HG03175 (cell line): ENCODE results near the gene WDR86.

Source experiments
- ATAC-seq: cut with Tn5 transposase; IDR thresholded peaks from one replicate; pipeline ENCODE4 v1.9.1; 2021; ENCODE audit warnings: mild to moderate bottlenecking, moderate library complexity; ENCODE audit not compliant: unreplicated experiment

The WDR86 gene

DNA sequence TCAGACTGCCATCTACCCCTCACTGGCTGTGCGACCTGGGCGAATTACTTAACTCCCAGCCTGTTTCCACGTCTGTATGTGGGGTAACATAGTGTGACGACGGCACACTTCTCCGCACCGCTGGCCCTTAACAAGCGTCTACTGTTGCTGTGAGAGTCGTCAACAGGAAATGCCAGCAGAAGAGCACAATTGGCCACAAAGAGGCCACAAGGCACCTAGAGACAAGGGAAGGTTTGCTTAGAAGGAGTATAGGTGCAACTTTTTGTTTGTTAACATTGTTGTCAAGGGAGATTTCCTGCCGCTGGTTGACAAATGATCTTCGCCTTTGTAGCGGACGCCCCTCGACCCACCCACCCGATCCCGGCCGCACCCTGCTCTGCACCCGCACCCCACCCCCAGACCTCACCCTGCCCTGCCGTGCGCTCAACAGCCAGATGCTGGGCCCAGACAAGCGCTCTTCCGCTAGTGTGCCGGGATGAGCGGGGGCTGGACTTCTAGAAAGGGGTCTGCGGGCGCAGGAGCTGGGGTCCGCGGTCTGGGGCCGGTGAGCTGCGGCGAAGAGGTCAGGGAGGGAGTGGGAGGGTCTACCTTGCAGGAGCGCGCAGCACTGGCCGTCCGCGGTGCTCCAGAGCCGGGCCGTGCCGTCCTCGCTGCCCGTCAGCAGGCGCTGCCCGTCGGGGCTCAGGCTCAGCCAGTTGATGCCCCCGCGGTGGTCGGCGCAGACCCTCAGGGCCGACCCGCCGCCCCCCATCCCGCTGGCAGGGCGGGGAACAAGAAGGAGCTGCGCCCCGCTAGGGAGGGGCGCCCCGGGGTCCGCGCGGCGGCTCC lies 785 bp downstream of the WDR86 start:
- ATAC-seq = peak; percentile 76

DNA sequence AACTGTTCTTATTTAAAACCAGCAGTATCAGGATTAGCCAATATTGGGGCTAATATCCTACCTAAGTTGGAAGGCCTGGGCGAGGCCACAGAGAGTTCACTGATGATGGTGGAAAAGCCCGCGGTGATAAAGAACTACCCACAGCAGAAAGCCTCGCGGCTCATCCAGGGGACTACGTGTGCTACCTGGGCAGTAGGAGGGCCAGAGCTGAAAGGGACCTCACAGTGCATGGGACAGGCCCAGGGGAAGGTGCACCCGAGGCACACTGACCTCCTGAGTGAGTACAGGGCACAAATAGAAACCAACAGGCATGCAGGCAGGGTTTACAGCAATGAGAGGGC lies 1.4 kb downstream of the WDR86 start:
- ATAC-seq = no peak

DNA sequence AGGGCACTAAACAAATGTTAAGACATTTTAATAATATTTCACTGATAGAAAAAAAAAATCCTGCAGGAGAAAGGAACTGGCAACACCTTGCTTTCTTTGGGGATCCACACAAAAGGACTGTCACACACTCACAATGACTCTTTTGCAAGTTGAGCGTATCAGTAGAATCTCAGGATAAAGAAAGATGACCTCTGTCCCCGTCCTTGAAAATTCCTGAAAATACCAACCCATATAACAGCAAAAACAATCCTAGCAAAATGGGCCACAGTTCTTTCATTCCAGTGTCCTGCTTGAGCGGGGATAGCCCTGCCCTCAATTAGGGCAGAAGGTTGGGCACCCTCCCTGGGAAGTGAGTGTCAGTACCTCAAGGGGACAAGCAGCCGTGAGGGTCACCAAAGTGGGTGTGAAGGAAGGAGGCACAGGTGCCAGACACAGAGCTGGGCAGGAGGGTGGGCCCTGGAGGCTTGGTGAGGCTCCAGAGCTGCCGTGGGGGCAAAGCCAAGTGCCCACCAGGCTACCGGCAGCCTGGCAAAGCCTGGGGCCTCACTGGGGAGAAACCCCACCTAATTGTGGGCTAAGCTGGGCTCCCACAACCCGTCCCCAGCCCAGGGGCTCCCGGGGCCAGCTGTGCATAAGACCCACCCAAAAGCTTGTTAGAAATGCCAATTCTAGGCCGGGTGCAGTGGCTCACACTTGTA lies 2.8 kb downstream of the WDR86 start:
- no peak for ATAC-seq

DNA sequence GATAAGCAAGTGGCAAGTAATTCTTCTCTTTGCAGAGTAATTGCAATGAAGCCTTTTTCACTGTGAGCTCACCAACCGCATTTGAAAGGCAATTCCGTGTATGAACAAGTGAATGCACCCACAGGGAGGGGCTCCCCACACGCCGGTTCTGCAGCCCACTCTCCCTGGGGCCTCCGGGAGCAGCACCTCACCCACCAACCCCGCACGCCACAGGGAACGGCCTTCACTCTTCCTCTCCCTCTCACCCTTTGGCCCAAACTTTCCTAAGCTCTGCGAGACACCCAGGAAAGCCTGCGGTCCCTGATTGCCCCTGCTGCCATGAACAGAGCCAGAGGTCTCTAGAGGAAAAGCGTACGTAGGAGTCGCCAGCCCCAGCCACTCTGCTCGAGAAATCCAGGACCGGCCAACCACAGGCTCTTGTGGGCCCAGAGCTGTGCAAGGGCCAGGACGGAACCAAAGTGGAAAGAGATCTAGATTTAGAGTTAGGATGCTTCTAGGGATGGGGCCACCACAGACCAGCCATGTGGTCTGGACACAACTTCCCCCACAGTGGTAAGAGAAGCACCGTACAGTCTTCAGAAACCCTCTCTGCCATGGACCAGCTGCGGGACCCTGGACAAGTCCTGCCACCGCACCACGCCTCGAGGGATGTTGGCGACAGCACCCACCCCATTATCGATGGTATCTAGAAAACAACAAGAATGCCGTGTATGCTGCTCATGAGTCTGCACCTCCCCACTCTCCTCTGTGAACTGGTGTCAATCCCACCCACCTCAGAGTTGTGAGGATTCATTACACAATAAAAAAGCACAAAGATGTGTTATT lies 3.6 kb downstream of the WDR86 start:
- ATAC-seq = no peak

DNA sequence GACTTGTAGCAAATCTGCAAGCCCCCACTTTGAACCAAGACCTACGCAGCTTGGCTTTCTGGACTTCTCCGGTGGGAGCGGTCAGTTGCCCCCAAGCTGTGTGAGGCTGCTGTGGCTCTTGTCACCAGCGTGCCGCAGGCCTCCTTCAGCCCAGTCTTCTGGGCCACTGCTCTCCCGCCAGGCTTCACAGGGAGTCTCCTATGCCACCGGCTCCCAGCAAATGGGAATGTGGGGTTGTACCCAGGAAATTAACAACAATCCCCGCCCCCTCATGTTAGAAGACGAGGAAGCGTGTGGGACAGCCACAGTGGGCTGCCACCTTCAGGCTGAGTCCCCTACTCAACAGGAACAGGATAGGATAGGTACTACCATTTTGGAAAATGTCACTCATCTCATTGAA lies 4.2 kb downstream of the WDR86 start:
- no peak for ATAC-seq

DNA sequence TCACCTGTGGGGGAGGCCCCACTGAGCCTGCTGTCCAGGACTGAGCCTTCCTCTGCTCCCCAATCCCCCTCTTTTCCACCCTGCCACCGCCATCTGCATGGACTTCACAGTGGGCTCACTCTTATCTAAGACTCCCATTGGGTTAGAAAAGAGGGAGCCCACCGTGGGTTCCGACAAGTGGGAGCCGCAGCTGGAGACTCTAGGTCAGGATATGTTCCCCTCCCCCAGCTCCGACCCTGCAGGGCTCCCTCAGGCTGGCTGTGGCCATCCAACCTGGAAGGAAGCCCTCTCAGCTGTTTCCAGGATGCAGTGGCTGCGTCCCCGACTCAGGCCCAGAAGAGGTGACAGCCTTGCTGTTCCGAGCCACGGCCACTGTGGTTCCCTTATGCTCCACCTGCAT lies 4.8 kb downstream of the WDR86 start:
- ATAC-seq = no peak

DNA sequence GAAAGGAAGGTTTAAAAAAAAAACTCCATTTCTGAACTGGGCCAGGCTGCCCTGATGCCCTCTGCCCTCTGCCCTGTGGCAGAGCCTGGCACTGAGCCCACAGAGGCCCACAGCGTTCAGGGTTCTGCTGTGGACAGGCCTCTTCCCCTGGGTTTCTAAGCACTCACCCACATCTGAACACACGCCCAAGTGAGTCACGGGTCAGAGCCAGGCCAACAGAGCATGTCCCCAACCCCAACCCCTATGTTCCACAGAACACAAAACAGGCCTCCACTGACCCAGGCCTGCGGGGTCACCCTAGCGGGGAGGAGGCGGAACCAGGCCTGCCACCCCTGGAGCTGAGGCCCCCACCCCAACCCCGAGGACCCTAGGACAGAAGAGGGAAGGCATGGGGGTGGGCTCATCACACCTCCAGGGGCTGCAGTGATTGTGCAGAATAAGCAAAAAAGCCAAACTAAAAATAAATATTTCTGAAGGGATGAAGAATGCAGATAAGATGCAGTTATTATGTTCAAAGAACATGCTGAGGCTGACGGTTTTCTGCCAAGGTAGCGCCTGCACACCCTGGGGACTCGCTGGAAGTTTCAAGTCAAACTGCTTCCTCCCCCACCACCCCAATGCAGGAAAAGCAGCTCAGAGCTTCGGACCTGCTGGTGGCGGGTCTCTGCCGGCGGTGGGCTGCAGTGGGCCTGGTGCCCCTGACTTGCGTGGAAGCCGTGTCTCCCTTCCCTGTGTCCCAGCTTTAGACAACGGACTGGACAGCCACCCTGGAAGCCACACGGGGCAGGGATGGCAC lies 5.4 kb downstream of the WDR86 start:
- no peak for ATAC-seq

DNA sequence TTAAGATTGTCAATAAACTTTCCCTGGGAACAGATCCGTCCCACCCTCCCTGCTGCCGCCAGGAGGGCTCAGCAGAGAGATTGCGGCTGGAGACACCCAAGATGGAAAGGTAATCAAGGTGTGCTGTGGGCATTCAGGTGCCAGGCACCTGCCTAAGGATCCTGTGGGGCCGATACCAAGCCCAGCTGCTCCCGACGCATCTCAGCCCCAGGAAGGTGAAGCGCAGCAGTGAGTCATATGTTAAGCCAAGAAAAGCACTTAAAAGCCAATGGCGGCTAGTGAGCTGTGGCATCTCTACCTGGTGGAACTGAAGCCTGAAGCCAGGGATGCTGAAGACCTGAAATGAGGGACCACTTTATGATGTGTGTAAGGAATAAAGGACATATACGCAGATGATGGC lies 6.1 kb downstream of the WDR86 start:
- ATAC-seq = no peak

DNA sequence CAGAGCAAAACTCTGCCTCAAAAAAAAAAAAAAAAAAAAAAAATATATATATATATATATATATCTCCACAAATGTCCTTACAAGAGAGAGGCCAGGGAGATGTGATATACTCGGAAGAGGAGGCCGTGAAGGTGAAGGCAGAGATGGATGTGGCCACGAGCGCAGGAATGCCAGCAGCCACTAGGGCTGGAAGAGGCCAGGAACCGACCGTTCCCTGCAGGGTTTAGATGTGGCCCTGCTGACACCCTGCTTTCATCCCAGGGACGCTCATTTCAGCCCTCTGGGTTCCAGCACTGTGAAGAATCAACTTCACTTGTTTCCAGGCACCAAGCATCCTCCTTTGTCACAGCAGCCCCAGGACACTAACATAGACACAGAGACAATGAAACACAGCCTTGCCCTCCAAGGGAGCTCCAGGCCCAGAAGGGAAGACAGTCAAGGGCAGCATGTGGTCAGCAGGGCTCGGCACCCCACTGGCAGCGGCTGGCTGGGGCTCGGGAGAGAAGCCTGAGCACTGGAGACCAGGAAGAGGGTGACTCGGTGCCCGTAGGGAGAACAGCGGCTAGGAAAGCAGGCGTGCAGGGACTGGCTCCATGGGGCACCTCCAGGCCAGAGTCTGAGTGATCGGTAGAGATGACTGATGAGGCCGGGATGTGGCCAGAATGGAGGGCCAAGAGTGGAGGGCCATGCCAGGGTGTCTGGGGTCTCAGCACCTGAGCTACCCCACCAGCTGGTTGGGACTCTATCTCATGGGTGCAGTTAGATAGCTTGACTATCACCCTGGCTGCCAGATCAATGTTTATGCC lies 7.6 kb downstream of the WDR86 start:
- ATAC-seq = no peak

DNA sequence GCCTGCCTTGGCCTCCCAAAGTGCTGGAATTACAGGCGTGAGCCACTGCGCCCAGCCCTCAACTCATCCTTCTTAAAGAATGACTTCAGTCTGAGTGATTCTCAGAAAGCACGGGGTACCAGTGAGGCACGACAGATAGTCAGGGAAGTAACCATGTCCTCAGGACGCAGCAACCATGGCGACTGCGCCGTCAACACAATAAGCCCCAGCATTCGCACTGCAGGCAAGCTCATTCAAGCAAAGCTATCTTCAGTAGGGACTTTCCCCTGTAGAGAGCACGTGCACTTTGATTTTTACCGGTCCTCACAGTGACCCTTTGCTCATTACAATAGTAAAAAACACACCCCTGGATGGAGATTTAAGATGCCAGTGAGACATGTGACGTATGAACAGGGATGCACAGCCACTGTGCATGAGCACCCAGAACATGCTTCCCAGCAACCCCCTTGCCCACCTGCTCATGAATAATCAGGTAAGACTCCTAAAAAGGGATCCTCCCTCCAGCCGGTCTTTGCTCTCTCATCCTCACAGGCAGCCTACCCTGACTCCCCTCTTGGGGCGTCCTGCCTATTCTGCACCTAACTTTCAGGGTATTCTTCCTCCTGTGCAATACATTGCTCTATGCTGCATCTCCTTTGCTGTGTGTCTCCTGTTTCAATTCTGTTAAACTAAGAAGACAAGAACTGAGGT lies 9.1 kb downstream of the WDR86 start:
- peak; percentile 79 for ATAC-seq

DNA sequence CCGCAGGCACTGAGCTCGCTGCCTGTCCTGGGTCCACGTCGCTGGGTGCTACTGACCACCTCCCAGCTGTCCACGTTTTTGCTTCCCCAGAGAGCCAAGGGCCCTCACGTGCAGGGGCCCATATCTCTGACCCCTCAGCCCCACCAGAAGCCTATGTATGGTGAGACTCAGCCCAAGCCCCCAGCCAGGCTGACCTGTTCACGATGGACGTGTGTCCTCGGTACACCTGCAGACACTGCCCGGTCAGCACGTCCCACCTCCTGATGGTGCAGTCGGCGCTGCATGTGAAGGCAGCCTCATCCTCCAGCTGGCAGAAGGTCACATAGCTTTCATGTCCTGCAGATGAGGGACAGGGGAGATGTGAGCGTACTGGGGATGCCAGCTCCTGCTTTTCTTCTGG lies 9.9 kb downstream of the WDR86 start:
- no peak for ATAC-seq

DNA sequence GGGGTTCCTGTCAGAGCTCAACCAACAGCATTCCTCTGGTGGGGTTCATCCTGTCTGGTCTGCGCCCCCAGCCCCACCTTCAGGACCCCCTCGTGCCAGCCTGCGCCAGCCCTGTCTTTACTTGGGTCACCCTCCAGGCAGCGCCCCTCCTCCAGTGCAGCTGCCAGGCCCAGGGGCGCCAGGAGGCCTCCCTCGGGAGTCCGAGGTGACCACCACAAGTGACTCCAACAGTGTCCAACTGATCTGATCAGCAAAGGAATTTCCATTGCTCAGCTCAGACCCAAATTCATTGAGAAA lies 10.6 kb downstream of the WDR86 start:
- no peak for ATAC-seq

DNA sequence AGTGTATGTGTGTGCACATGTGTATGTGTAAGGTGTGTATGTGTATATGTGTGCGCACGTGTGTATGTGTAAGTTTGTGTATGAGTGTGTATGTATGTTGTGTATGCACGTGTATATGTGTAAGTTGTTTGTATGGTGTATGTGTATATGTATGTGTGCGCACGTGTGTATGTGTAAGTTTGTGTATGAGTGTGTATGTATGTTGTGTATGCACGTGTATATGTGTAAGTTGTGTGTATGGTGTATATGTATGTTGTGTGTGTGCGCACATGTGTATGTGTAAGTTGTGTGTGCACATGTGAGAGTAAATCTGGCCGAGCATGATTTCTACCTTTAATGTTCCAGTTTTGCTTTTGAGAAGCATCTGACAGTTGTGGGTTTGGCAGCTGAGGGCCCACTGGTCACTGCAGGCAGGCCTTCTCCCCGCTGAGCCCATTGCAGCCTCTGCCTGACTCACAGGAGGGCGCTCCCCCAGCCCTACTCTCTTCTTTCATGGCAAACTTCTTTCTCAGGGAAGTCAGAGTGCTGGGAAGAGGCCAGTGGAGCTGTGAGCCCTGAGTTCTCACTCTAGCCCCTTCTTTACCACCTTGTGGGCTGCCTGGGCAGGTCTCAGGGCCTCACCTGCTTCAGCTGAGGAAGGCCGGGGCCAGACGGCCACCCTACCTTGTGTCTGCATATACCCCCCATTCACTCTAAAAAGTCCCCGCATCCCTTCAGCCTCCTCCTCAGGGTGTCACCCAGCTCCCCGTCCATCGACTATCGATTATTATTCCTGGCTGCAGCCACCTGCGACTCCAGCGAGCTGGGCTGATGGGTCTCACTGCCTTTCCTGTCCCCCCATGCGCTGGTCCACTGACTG lies 11.2 kb downstream of the WDR86 start:
- ATAC-seq = no peak

DNA sequence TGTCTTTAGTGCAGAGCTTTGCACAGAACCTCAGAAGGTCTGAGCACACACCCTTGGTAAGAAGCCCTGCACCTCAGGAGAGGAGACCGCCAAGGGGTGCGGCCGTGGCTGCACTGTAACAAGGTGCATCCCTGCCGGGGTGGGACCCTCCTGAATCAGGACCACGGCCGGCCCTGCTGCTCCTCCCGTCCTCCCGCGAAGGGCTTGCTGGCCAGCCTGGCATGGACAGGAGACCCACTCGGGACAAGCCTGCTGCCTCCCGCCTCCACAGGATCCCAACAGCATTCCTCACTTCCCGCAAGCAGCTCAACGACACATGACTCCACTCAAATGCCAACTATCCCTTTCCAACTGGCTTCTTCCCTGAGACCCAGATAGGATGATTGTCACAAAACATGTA lies 12.8 kb downstream of the WDR86 start:
- no peak for ATAC-seq

DNA sequence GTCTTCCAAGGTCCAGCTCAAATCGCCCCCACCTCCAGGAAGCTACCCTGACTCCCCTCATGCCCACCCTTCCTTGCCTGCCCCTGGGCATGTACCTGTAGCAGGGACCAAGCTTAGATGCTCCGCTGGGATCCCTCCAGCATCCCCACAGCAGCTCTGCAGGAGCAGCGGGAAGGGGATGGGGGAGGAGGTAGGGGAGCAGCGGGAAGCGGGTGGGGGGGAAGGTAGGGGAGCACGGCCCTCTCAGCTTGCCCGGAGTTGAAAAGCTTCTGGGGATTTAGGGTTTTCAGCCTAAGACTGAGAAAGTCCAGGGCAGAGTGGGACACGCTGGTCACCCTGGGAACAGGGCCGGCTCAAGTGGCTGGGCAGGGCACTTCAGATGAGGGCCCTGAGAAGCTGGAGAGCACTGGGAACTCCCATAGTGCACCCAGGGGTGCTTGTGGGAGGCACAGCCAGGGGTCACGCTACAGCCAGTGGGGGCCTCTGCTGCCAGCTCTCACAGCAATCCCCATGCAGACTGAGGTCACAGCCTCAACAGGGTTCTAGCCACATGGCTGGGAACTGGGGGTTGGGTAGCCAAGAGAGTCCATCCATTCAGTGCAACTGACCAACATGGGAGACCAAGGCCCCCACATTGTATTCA lies 13.4 kb downstream of the WDR86 start:
- no peak for ATAC-seq

DNA sequence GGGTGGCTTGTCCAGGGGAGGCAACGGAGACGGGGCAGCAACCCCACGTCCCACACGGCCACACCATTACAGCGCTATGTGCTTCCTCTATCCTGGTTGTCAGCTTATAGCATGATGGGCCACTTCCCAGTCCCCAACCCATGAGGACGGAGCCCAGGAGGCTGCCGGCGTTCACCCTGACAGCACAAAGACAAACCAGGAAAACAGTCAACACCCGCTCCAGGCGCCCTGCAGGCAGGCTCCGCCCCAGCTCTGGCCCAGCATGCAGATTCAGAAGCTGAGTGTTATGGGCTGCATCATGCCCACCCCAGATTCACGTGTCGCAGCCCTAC lies 14.8 kb downstream of the WDR86 start:
- no peak for ATAC-seq

DNA sequence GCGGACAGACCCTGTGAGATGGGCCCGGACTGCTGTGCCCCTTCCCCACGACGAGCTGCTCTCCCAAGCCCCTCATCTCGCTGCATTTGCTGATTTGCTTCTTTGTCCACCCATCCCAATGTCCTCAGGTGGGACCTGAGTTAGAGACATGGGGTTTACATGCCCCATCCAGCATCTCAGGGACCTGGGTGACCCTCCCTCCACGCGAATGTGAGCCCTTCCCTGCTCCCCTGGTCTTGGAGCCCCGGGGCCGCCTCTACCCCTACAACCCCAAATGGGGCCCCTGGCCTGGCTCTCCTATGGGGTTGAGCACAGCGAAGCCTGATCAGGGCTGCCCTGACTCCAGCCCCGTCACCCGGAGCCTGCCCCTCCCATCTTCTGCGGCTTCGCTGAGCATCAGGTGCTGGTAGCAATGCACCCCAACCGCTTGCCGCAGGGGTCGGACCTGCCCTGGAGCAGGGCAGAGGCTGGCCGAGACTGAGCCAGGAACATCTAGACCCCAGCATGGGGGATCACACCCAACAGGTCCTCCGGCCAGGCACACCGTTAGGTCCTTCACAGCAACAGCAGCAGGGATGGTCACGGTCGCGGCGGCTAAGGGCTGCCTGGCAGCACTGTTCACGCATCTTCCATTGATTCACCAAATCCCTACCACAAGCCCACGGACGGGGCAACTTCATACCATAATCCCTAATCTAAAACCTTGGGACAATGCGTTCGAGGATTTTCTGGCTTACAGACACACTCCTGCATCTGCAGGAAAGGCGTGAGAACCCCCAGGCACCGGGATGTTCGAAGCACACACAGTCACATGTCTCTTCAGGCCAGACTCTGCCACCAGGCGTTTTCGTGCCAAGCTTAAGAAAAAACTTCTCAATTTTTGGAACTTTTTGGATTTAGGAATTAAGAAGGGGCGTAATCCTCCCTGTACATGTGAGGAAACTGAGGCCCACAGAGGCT lies 15.5 kb downstream of the WDR86 start:
- no peak for ATAC-seq
